HG02623 (cell line): Measurements from ENCODE around the gene ANKFY1.
"Not testable (repeated sequence)": the region's sequence is repeated elsewhere in the genome, so short reads cannot be mapped to it uniquely, and the experiment has no call there.

Experiments
- ATAC-seq: cut with Tn5 transposase; IDR thresholded peaks from one replicate; pipeline ENCODE4 v1.9.1; 2021; ENCODE audit warnings: moderate library complexity; ENCODE audit not compliant: unreplicated experiment

The ANKFY1 gene

GRCh38 chr17:4262703-4263102, 1.1 kb downstream of the ANKFY1 start:
- ATAC-seq, result no peak

DNA sequence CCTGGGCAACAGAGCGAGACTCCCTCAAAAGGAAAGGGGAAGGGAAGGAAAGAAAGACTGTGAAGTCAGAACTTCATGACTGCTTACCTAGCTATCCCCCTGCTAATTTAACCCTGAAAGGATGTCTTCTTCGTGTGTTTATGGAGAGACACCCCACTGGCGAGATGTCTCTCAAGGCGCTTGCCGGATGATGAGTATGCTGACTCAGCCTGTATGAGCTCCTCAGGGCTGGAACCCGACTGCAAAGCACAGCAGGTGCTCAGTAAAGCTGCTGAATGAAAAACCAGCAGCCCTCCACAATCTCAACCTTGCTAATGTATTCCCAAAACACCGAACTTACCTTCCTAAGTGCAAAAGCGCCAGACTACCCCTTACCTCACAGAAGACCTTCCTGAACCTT, 2.3 kb downstream of the ANKFY1 start:
- no peak for ATAC-seq

- no peak for ATAC-seq
Observed at GRCh38 chr17:4258867-4259266, 4.9 kb downstream of the ANKFY1 start.

GRCh38 chr17:4256952-4257351, 6.8 kb downstream of the ANKFY1 start:
- ATAC-seq, result no peak

GRCh38 chr17:4255271-4255670, 8.5 kb downstream of the ANKFY1 start:
- not testable (repeated sequence) for ATAC-seq

DNA sequence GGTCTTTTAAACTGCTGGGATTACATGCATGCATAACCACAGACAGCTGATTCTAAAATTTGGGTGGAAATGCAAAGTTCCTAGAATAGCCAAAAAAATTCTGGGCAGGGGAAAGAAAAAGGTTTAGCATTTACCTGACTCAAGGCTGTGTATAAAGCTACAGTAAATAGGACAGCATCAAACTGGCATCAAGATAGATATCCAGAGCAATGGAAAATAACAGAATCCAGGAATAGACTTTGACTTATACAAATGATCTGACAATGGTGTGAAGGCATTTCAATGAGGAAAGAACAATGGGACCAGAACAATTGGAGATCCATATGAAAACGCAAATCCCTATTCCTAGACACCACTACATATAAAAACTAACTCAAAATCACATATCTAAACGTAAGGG, 12.9 kb downstream of the ANKFY1 start:
- no peak for ATAC-seq

DNA sequence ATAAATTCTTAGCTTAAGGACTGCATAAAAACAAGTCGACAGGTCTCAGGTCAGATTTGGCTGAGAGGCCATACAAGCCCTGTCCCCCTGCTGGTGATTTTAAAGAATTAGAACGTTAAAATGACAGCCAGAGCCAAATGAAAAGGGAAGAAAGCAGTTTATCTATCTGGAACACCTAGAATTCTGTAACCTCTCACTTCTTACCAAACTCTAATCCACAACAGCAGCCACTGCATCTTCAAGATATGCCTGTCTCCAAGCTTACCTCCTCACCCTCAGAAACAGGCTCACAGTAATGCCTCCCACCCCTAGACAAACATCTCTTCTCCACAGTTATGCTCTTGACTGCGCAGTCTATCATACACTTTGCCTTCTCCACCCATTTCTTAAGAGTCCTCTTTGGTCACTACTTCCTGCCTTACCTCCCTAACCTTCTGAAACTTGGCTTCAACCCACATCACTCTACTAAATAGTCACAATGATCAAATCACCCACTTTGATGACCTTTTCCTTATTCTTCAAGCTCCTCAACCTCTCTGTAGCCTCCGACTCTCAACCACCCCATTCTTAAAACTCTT, 14.2 kb downstream of the ANKFY1 start:
- ATAC-seq, result no peak

- no peak for ATAC-seq
Observed at GRCh38 chr17:4248504-4249277, 15.1 kb downstream of the ANKFY1 start.

GRCh38 chr17:4247971-4248388, 15.8 kb downstream of the ANKFY1 start:
- ATAC-seq, result no peak

DNA sequence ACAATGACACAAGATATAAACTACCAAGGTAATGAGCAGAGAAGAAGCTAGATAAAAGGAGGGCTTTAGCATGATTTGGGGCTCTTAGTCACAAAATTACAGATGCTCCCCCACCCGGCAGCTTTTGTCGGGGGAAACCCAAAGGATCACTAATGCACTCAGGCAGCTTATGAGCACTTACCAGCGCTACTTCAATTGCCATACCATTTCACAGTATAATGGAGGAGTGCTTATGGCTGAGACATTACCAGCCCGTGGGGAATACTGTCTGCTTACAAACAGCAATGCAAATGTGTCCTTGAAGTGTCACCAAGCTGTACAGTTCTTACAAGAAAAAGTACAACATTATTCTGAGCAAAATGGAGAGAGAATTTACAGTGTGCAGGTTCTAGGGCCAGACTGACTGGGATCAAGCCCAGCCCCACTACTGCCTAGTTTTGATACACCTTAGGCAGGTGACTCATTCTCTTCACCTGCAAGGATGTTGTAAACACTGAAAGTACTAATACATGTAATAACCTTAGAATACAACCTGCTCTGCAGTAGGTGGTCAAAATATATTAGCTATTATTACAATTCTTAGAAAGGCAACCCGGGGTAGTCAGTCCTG, 16.3 kb downstream of the ANKFY1 start:
- ATAC-seq, result no peak

GRCh38 chr17:4246674-4247073, 17.1 kb downstream of the ANKFY1 start:
- ATAC-seq, result no peak

DNA sequence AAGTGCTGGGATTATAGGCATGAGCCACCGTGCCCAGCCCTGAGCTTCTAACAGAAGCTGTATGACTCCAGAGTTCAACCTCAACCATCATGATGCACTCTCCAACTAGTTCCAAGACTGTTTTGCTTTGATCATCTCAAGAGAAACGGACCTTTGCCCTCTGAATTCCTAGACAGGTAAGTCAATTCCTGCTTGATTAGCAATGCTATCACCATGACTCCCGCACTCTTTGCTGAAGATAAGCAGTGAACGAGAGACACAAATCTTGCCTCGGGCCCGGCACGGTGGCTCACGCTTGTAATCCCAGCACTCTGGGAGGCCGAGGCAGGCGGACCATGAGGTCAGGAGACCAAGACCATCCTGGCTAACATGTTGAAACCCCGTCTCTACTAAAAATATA, 22.2 kb downstream of the ANKFY1 start:
- ATAC-seq, result no peak

DNA sequence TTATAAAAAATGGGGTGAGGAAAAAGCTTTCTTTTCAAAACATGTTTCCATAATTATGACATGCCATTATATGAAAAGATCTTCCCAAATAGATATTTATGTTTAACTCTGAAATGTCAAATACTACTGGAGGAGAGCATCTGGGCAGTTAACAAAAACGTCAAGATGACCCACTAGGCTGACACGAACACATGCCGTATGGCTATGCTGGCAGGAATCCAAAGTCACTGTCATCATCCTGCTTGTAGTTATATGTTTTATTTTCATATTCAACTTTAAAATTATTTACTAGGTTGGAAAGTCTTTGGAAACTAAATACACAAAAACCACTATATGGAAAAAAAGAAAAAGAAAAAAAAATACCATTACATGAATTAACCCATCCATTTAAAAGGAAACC, 27.3 kb downstream of the ANKFY1 start:
- ATAC-seq, result no peak

GRCh38 chr17:4235372-4236279, 28.2 kb downstream of the ANKFY1 start:
- no peak for ATAC-seq

DNA sequence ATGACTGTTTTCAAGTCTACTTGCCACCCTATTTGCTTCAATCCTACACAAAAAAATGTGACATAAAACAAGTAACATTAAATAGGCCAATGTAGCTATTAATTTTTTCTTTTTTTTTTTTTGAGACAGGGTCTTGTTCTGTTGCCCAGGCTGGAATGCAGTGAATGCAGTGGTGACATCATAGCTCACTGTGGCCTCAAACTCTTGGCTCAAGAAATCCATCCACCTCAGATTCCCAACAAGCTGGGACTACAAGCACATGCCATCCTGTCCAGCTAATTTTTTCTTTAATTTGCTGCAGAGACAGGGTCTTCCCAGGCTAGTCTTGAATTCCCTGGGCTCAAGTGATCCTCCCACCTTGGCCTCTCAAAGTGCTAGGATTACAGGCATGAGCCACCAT, 29.4 kb downstream of the ANKFY1 start:
- no peak for ATAC-seq

- no peak for ATAC-seq
Observed at GRCh38 chr17:4233668-4234258, 30.0 kb downstream of the ANKFY1 start.

- ATAC-seq, result no peak
Observed at GRCh38 chr17:4232168-4232813, 31.5 kb downstream of the ANKFY1 start.

DNA sequence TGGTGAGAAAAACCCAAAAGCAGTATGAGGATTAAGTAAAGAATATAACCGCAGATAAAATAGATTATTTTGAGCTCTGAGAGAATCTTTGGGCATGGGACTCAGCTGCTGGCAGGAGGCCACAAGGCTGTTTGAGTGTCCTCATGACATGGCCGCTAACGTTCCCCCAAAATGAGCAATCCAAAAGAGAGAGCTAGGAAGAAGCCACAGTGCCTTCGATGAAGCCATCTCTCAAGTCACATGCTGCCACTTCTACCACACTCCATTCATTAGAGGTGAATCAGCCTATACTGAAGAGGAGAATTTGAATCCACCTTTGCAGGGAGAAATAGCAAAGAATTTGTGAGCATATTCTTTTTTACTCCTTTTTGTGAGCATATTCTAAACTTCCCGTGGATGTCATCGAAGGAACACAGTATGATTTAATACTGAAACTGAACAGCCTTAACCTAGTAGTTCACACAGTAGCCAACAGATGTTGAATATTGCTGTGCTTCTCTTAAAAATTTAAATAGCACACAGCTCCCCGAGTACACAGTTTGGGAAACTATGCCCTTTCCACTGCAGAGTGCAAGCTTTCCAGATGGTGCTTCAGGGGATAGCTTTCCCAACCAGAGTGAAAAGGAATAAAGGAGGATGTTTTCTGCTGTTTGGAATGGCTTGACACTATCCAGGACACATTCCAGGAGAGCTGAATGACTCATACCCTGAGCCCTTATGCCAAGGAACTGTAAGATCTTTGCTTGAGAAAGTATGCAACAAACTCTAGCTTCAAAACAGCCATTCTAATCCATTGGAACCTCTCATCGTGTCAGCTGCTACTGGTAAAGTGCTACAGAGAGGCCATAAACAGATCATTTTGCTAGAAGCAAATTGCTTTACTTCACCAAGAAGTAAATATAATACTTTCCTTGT, 33.9 kb downstream of the ANKFY1 start:
- no peak for ATAC-seq

GRCh38 chr17:4221899-4222659, 41.7 kb downstream of the ANKFY1 start:
- no peak for ATAC-seq
